ENCODE measurements around the gene RBM4B. TPM values are rescaled to one million over a fixed set of nuclear protein-coding genes. Genes with fewer than 3 reads are reported as not detected.
A peak's percentile ranks its signal among the peaks of the same experiment; 100 is the strongest.

The RBM4B gene
- total and polyA plus RNA-seq, 2 experiments from 2014 or later = 28.0 to 31.0 TPM

GRCh38 chr11:66676282-66676919 is 1.3 kb downstream of the RBM4B start (continued):
- TF ChIP-seq REST (IDR thresholded peaks at IDR 0.05; ENCODE audit: unreplicated experiment) (no peak), ZNF331 (CRISPR knock-in tag; IDR thresholded peaks at IDR 0.05; ENCODE audit: low read depth) (no peak), JUNB (IDR thresholded peaks at IDR 0.05; ENCODE audit: unreplicated experiment) (no peak), CTCF (conservative IDR thresholded peaks at IDR 0.05; ENCODE audit: low read depth in 2 of 2) (no peak), CREB1 (CRISPR knock-in tag; IDR thresholded peaks at IDR 0.05; ENCODE audit: low read depth) (no peak), STAT1 (IDR thresholded peaks at IDR 0.05; ENCODE audit: unreplicated experiment) (no peak)

GRCh38 chr11:66674964-66675602 is 2.6 kb downstream of the RBM4B start:
- no peak overlapping the region for H3K27ac Mint-ChIP-seq
- peaks cover 12% of the 10 kb centered on the region; the same call in 1 of the 2 replicates for H3F3A ChIP-seq (replicated peaks; ENCODE audit: low read depth)
- DNase-seq (ENCODE audit: low spot score) (no peak), ATAC-seq (no peak)
- H2AFZ ChIP-seq = no peak overlapping the region
- peak overlapping the region; percentile 81 for H3K4me2 ChIP-seq
- peak overlapping the region; percentile 38 for H3K4me3 Mint-ChIP-seq
- peak overlapping the region; percentile 65; the same call in 1 of the 2 replicates for H3K4me3 ChIP-seq
- peaks cover 13% of the 10 kb centered on the region for H3K27me3 Mint-ChIP-seq (ENCODE audit: insufficient read depth, low read depth, poor library complexity)
- peaks cover 22% of the 10 kb centered on the region for H3K36me3 Mint-ChIP-seq (ENCODE audit: low read depth)
- peaks cover 24% of the 10 kb centered on the region for H3K4me1 Mint-ChIP-seq
- peaks cover 24% of the 10 kb centered on the region for H3K4me1 ChIP-seq (ENCODE audit: insufficient read depth)
- H3K79me2 ChIP-seq (replicated peaks; ENCODE audit: insufficient read depth) = peaks cover 70% of the 10 kb centered on the region
- no peak overlapping the region for H3K27ac ChIP-seq (ENCODE audit: low read depth)
- TF ChIP-seq ZNF331 (CRISPR knock-in tag; IDR thresholded peaks at IDR 0.05; ENCODE audit: low read depth) = no peak
- no peak for TF ChIP-seq ZNF114 (CRISPR knock-in tag; IDR thresholded peaks at IDR 0.05)
- no peak for TF ChIP-seq POLR2AphosphoS5 (IDR thresholded peaks at IDR 0.05; ENCODE audit: low read depth)
- no peak for TF ChIP-seq REST (IDR thresholded peaks at IDR 0.05; ENCODE audit: unreplicated experiment)
- TF ChIP-seq EZH2 (IDR thresholded peaks at IDR 0.05; ENCODE audit: low read depth, unreplicated experiment) = no peak
- TF ChIP-seq CREB1 (CRISPR knock-in tag; IDR thresholded peaks at IDR 0.05; ENCODE audit: low read depth) = no peak
- H3K27me3 ChIP-seq (ENCODE audit: insufficient read depth) = no peaks in the 10 kb centered on the region
- no peaks in the 10 kb centered on the region for H3K36me3 ChIP-seq (ENCODE audit: insufficient read depth)
- H3K9me3 Mint-ChIP-seq = no peaks in the 10 kb centered on the region
- no peaks in the 10 kb centered on the region for H3K9me2 ChIP-seq (ENCODE audit: insufficient read depth)
- H4K20me1 ChIP-seq (replicated peaks; ENCODE audit: insufficient read depth) = peaks cover 21% of the 10 kb centered on the region
